GM08714 (cell line): Measurements from ENCODE around the gene LEFTY1.

Experiments
- H3K4me3 ChIP-seq: fragments of 200-500 bp; sonication (Bioruptor generic); 2 replicates; pipeline ENCODE4 v1.5.1; 2014; ENCODE audit warnings: mild to moderate bottlenecking, low read length, inconsistent platforms
- ZNF274 ChIP-seq: IDR thresholded peaks from 2 replicates; pipeline ENCODE4 v1.6.1; 2012; ENCODE audit warnings: mild to moderate bottlenecking, low read depth, low read length

The LEFTY1 gene

DNA sequence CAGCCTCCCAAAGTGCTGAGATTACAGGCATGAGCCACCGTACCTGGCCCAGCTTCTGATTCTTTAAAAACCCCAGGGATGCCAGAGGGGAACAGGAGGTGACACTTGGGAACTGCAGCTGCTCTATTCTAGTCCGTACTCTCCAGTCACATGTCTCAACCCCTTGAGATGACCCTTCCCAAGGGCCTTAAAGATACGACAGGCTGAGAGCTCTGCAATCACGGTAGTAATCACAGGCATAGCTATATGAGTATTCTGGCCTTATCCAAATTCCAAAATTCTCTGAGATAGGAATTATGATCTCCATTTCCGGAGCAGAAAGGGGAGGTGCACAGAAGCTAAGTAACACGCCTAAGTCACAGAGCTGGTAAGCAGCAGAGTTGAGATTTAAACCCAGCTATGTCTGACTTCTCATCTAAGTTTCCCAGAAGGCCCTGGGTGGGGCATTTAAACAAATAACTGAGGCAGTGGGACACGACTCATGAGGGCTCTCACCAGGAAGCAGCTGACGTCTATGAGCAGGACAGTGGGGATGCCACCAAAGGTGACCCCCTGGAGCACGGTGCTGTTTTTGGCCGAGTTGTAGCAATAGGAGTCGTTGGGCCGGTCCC, 11.9 kb downstream of the LEFTY1 start:
- H3K4me3 ChIP-seq = no peak overlapping the region
- no peak for TF ChIP-seq ZNF274

DNA sequence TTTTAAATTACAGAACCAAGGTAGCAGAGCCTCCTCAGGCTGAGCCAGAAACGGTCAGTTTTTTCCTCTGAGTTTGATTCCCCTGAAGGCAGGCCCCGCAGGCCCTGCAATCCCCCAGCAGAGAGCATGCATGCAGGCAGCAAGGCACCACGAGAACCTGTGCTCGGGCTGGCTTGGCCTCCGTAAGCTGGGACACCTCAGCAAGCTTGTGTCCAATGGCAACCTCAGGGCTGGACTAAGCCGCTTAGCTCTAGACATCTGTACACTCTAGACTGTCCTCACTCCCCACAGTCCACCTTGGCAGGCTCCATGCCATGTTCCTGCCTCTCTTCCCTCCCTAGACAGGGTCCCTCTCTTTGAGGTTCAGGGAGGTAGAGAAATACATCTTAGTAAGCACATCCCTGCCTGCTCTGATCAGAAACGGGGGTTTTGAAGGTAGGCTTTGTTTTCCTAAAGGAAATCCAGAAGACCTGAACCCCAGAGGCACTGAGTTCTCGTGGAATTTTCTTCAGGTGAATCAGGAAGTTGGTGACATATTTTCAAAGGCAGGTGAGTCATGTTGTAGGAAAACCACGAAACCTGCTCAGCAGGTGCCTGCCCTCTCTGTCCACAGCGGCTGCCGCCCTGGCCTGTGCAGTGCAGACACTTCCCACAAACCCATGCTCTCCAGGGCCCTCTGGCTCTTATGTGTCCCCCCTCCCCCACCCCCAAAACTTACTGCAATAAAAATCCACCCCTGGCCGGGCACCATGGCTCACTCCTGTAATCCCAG, 13.7 kb downstream of the LEFTY1 start:
- H3K4me3 ChIP-seq = no peak overlapping the region
- TF ChIP-seq ZNF274 = no peak

DNA sequence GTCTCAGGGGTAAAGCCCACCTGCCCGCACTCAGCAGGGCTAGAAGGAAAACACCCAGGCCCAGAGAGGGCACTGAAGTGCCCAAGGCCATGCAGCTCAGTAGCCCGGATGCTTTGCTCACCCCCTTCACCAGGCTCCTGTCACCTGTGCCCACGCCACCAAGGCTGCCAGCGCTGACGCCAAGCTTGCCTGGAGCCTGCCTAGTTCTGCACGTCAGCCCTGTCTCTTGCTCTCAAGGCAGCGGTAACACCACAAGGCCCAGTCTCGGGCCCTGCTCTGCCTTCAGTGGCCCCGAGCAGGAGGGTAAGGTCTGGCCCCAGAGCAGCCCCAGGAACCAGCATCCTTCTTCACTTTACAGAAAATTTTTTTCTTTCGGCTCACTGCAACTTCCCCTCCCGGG, 14.5 kb downstream of the LEFTY1 start:
- TF ChIP-seq ZNF274 = no peak
- no peak overlapping the region for H3K4me3 ChIP-seq

DNA sequence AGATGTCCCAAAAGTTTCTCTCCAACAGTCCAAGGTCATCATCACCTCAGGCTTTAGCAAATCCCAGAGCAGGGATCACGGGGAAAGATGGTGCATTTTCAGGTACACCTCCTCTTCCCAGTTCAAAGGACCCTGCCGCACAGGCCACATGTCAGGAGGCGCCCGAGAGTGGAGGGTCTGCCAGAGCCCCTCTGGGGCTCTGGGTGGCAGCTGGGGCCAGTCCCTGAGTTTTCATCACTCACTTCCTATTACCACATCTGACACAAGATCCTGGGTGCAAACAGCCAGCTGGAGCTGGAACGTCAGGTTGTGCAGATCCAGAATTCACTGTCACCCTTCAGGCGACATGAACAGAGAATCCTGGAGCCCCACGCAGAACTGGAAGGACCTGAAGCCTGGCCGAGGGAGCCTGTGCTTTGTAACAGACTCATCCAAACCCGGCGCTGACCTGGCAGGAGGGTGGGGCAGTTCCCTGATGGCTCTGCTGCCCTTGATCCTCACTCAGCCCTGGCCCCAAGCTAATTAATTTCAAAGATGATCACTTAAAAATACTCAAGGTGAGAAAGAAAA, 15.6 kb downstream of the LEFTY1 start:
- TF ChIP-seq ZNF274 = no peak
- H3K4me3 ChIP-seq = no peak overlapping the region

DNA sequence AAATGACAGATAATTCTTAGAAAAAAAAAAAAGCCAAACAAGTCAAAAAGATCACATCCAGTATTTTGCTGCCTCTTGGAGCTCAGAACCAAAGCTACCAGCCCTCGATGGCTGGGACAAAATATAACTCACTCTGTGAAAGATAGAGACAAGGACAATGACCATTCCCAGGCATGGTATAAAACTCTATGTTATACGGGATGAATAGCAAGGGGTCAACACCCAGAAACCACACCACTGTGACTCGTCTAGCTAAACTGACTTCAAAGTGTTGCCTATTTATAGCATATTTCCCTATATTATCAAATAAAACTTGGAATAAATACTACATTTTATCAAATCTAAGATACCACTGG, 16.9 kb downstream of the LEFTY1 start:
- H3K4me3 ChIP-seq = no peak overlapping the region
- no peak for TF ChIP-seq ZNF274

DNA sequence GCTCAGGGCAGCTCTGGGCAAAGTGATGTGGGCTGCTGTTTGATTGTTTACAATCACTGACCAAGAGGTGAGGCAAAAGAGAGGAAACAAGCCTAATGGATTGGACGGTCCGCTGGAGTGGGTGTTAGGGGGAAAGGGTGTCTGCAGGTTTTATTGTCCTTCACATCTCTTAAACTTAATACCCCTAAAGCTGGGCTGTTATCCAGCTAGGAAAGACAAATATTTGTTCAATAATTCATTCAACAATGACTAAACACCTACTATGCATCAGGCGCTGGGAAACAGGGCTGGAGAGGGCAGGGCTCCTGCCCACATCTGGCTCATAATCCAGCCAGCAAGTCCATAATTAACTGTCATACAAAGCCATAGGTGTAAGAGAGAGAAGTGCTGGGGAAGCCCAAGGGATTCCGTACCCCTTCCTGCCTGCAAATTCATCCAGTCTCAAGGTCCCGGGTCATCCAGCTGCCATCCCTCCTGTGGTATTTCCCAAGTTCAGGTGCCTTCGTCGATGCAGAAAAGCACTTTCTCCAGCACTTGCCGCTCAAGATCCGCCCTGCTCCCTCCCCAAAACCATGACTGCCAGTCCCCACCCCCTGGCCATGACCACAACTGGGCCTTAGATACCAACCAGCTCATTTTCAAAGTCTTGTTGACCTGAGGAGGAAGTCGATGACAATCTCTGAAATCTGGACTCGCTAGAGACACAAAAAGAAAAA, 17.4 kb downstream of the LEFTY1 start:
- TF ChIP-seq ZNF274 = no peak
- H3K4me3 ChIP-seq = no peak overlapping the region

DNA sequence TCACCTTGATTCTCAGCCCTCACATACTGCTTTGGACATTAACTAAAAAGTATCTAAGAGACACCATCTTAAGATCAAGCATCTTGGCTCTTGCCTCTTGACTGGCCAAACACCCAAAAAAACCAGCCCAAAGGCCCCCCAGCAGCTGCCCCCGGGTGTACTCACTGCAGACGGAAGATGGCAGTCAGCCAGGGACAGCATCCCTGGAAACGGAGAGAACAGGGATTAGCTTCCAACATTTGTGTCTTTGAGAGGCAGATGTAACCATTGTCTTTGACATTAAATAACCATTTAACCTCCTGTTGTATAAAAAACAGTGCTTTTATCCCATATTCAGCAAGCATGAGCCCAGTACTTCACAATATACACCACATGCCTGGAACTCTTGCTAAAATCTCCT, 18.0 kb downstream of the LEFTY1 start:
- no peak overlapping the region for H3K4me3 ChIP-seq

DNA sequence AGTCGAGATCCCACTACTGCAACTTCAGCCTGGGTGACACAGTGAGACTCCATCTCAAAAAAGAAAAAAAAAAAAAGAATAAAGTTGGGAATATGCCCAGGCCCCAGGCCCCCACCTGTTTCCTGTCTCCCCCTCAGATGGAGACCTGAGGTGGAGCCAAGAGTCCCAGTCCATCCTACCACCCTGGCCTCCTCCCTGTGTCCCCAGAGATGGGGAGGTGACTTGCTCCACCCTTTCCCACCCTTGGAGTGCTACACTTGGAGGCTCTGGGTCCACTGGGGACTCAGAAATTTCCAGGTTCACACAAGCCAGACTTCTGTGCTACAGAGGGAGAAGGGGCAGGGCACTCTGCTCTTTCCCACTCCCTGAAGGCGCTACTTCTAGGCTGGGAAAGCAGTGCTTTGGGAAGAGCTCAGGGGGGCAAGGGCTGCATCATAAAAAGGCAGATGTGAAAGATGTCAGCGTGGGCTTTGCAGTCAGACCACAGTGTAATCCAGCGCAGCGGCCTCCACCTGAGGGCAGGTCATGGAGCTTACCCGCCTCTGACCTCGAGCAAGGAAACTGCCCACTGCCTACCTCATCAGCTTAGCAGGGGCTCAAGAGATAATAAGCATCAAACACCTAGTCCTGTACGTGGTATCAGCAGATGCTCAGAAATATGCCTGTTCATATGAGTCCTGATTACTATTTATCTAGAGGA, 20.2 kb downstream of the LEFTY1 start:
- no peak overlapping the region for H3K4me3 ChIP-seq
- no peak for TF ChIP-seq ZNF274

More for the DNA sequence above, 18.0 kb downstream of the LEFTY1 start:
- no peak for TF ChIP-seq ZNF274

DNA sequence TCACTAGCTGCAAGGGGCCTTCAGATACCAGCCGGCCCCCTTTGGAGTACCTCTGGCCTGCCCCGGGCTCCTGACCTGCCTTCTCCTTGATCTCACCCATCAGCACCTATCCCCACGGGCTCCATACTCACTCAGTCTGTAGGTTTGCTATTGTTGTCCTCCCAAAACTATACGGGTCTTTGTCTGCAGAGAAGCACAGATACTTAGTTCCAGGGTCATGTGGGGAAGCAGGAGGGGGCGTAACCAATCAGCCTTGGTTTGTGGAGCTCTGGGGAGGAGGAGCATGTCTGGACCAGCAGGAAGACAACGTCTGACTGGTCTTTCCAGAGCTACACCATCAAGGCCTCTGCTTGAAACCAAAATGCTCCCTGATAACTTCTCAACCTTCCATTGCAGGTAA, 22.0 kb downstream of the LEFTY1 start:
- no peak for TF ChIP-seq ZNF274
- H3K4me3 ChIP-seq = no peak overlapping the region

DNA sequence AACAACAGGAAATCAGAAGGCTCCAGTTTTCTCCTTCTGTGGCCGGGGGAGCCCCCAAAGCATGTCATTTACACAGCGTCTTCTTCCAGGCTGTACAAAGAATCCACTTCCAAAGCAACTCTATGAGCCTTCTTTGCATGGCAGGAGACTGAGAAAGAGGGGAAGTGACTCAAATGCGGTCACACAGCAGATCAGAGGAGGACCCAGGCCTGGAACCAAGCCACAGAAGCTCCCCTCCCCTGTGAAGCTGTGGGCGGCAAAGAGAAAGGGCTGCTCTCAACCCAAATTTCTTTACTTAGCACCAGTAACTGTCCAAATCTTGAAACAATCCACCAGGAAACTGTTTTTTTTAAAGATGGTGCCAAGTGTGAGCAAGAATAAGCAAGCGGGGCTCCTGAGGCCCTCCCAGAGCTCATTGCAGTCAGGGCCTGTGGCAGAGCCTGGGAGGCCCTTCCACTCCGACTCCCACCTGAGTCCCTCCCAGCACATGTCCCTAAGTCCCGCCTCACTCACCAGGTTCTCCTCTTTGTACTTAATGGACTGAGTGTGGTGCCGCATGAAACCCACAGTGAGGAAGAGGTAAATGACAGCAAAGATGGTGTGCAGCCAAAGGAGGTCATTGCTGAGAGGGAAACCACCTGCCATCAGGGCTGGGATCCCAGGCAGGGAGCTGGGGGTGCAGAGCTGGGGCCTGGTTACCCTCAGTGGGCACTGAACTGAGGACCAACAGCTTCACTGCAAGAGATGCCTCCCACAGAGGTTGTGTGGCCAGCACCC, 22.7 kb downstream of the LEFTY1 start:
- H3K4me3 ChIP-seq = no peak overlapping the region
- no peak for TF ChIP-seq ZNF274

DNA sequence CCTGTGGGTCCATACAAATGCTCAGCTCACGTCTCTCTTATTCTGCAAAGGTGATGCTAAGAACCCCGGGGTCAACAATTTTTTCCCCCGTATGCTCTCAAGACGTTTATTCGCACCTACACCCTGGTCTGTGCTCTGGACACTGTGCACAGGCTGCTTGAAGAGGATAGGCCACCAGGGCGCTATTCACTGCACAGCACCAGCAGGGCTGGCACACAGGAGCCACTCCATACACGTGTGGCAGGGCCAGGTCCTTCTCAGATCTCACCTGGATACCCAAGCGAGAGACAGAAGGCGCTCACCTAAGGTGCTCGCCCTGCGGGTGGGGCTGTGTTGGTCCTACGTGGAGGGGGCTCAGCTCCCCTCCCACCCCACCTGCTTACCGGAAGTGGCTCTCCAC, 23.4 kb downstream of the LEFTY1 start:
- no peak for TF ChIP-seq ZNF274
- H3K4me3 ChIP-seq = no peak overlapping the region

DNA sequence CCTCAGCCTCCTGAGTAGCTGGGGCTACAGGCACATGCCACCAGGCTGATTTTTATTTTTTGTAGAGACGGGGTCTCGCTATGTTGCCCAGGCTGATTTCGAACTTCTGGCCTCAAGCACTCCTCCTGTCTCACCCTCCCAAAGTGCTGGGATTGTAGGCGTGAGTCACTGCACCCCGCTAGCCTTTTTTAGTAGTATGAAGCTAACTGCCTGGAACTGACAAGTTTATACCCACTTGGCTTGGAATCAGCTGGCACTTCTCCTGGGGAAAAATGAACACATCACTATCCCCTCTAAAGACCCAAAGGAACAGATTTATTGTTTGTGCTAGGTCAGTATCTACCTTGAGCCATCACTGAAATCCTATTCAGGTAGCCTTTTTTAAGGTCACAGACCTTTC, 25.8 kb downstream of the LEFTY1 start:
- no peak for TF ChIP-seq ZNF274
- H3K4me3 ChIP-seq = no peak overlapping the region

DNA sequence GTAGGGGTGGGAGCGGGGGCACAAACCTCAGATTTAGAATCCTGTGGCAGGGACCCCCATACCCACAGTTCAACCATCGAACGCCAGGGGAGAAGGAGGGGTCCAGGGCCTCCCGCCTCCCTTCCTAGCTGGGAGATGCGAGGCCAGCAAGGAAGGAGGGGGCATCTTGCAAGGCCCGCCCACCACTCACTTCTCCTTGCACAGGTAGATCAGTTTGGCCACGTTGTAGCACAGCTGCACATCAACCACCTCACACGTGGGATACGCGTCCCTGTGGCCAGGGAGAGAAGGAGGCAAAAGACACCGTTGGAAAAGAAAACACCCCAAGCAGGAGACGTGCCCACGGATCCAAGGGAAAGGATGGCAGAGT, 26.4 kb downstream of the LEFTY1 start:
- H3K4me3 ChIP-seq = no peak overlapping the region
- no peak for TF ChIP-seq ZNF274
